ENCODE measurements around the gene CNEP1R1. TPM values are rescaled to one million over a fixed set of nuclear protein-coding genes. Genes with fewer than 3 reads are reported as not detected.

The CNEP1R1 gene
- total and polyA plus RNA-seq, 10 of the 15 experiments (the other 5 are each of a cell fraction or from before 2014, with no cell fraction given), result 11.5 to 29.2 (median 15.6) TPM

DNA sequence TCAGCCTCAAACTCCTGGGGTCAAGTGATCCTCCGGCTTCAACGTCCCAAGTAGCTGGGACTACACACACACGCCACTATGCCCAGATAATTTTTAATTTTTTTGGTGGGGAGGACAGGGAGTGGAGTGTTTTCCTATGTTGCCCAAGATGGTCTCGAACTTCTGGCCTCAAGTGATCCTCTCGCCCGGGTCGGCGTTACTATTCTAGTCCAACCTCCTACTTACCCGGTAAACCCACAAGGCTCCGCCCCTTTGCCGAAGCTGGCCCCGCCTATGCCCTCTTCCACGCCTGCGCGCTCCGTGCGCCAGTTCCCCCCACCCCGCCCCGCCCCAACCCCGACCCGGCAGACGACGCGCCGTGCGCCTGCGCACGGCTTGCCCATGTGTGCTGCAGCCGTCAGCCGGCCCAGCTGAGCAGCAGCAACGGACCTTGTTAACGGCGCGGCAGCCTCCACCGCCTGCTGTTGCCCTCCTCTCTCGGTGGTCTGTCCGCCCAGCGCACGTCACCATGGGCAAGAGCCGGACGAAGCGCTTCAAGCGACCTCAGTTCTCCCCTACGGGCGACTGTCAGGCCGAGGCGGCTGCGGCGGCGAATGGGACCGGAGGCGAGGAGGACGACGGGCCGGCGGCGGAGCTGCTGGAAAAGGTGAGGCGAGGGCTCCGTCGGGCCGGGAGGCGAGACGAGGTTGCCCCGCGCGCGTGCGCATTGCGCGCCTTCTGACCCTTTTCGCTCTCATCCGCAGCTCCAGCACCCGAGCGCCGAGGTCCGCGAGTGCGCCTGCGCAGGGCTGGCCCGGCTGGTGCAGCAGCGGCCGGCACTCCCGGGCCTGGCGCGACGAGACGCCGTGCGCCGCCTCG is 40.8 kb downstream of the CNEP1R1 start, which contains the start of gene HEATR3 (continued):
- TF ChIP-seq E4F1 (IDR thresholded peaks at IDR 0.05; ENCODE audit: borderline replicate concordance, partially characterized antibody), result no peak
- TF ChIP-seq, protein P1, sequence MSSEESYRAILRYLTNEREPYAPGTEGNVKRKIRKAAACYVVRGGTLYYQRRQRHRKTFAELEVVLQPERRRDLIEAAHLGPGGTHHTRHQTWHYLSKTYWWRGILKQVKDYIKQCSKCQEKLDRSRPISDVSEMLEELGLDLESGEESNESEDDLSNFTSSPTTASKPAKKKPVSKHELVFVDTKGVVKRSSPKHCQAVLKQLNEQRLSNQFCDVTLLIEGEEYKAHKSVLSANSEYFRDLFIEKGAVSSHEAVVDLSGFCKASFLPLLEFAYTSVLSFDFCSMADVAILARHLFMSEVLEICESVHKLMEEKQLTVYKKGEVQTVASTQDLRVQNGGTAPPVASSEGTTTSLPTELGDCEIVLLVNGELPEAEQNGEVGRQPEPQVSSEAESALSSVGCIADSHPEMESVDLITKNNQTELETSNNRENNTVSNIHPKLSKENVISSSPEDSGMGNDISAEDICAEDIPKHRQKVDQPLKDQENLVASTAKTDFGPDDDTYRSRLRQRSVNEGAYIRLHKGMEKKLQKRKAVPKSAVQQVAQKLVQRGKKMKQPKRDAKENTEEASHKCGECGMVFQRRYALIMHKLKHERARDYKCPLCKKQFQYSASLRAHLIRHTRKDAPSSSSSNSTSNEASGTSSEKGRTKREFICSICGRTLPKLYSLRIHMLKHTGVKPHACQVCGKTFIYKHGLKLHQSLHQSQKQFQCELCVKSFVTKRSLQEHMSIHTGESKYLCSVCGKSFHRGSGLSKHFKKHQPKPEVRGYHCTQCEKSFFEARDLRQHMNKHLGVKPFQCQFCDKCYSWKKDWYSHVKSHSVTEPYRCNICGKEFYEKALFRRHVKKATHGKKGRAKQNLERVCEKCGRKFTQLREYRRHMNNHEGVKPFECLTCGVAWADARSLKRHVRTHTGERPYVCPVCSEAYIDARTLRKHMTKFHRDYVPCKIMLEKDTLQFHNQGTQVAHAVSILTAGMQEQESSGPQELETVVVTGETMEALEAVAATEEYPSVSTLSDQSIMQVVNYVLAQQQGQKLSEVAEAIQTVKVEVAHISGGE (CRISPR knock-in tag; IDR thresholded peaks at IDR 0.05), result no peak
- TF ChIP-seq, protein P2, sequence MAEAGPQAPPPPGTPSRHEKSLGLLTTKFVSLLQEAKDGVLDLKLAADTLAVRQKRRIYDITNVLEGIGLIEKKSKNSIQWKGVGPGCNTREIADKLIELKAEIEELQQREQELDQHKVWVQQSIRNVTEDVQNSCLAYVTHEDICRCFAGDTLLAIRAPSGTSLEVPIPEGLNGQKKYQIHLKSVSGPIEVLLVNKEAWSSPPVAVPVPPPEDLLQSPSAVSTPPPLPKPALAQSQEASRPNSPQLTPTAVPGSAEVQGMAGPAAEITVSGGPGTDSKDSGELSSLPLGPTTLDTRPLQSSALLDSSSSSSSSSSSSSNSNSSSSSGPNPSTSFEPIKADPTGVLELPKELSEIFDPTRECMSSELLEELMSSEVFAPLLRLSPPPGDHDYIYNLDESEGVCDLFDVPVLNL (IDR thresholded peaks at IDR 0.05; ENCODE audit: low read depth, low read length), result no peak
- no peak for TF ChIP-seq NR2C1 (IDR thresholded peaks at IDR 0.05)
- TF ChIP-seq NFYB (IDR thresholded peaks at IDR 0.05; ENCODE audit: insufficient read depth, low read depth, low read length), result no peak
- no peak for TF ChIP-seq MYB (IDR thresholded peaks at IDR 0.05; ENCODE audit: borderline replicate concordance, low read depth, low read length)
- TF ChIP-seq, protein P3, sequence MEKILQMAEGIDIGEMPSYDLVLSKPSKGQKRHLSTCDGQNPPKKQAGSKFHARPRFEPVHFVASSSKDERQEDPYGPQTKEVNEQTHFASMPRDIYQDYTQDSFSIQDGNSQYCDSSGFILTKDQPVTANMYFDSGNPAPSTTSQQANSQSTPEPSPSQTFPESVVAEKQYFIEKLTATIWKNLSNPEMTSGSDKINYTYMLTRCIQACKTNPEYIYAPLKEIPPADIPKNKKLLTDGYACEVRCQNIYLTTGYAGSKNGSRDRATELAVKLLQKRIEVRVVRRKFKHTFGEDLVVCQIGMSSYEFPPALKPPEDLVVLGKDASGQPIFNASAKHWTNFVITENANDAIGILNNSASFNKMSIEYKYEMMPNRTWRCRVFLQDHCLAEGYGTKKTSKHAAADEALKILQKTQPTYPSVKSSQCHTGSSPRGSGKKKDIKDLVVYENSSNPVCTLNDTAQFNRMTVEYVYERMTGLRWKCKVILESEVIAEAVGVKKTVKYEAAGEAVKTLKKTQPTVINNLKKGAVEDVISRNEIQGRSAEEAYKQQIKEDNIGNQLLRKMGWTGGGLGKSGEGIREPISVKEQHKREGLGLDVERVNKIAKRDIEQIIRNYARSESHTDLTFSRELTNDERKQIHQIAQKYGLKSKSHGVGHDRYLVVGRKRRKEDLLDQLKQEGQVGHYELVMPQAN (conservative IDR thresholded peaks at IDR 0.05), result peak; percentile 87
- 0 out of 2 replicates have a peak, but pooled peaks have one; percentile 27 for TF ChIP-seq TCF3 (IDR thresholded peaks at IDR 0.05; ENCODE audit: borderline replicate concordance, insufficient read depth, low read depth, low read length)
- no peak; the same call in 1 of the 2 replicates for TF ChIP-seq CREB1 (IDR thresholded peaks at IDR 0.05; ENCODE audit: low read depth)
- no peak for TF ChIP-seq NFXL1 (IDR thresholded peaks at IDR 0.05; ENCODE audit: borderline replicate concordance)
- TF ChIP-seq EED (IDR thresholded peaks at IDR 0.05; ENCODE audit: low read depth), result no peak
- TF ChIP-seq, protein P4, sequence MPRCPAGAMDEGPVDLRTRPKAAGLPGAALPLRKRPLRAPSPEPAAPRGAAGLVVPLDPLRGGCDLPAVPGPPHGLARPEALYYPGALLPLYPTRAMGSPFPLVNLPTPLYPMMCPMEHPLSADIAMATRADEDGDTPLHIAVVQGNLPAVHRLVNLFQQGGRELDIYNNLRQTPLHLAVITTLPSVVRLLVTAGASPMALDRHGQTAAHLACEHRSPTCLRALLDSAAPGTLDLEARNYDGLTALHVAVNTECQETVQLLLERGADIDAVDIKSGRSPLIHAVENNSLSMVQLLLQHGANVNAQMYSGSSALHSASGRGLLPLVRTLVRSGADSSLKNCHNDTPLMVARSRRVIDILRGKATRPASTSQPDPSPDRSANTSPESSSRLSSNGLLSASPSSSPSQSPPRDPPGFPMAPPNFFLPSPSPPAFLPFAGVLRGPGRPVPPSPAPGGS (IDR thresholded peaks at IDR 0.05; ENCODE audit: borderline replicate concordance, insufficient read depth, low read depth, low read length, poor library complexity, severe bottlenecking), result no peak
- TF ChIP-seq IKZF1 (conservative IDR thresholded peaks at IDR 0.05), result peak; percentile 88
- TF ChIP-seq, protein P5, sequence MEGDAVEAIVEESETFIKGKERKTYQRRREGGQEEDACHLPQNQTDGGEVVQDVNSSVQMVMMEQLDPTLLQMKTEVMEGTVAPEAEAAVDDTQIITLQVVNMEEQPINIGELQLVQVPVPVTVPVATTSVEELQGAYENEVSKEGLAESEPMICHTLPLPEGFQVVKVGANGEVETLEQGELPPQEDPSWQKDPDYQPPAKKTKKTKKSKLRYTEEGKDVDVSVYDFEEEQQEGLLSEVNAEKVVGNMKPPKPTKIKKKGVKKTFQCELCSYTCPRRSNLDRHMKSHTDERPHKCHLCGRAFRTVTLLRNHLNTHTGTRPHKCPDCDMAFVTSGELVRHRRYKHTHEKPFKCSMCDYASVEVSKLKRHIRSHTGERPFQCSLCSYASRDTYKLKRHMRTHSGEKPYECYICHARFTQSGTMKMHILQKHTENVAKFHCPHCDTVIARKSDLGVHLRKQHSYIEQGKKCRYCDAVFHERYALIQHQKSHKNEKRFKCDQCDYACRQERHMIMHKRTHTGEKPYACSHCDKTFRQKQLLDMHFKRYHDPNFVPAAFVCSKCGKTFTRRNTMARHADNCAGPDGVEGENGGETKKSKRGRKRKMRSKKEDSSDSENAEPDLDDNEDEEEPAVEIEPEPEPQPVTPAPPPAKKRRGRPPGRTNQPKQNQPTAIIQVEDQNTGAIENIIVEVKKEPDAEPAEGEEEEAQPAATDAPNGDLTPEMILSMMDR (IDR thresholded peaks at IDR 0.05 in 2 of 3, conservative IDR thresholded peaks at IDR 0.05 in 1 of 3; ENCODE audit: control insufficient read depth in 2 of 3, extremely low read depth in 1 of 3, insufficient read depth in 1 of 3, low read depth in 3 of 3, low read length in 3 of 3), result no peak
- TF ChIP-seq ZSCAN29 (IDR thresholded peaks at IDR 0.05), result no peak
